ENCODE results near the gene RBBP5. TPM values are rescaled to one million over a fixed set of nuclear protein-coding genes. Genes with fewer than 3 reads are reported as not detected.
A peak's percentile ranks its signal among the peaks of the same experiment; 100 is the strongest.

Gene RBBP5
- total RNA-seq, 1 experiment from 2014 or later, result 17.3 TPM

- Histone ChIP-seq H2AFZ (ENCODE audit: low read length) (no peak overlapping the region), H3K27ac (ENCODE audit: insufficient read length, low read depth, low read length) (no peak overlapping the region), H2BK20ac (ENCODE audit: low read depth, low read length, poor library complexity, severe bottlenecking) (no peak overlapping the region), H2BK15ac (ENCODE audit: low read depth, low read length) (no peak overlapping the region), H3K27me3 (ENCODE audit: insufficient read depth, low read length) (no peaks in the 10 kb centered on the region), H3K14ac (ENCODE audit: insufficient read depth, low read length) (no peak overlapping the region), H4K5ac (ENCODE audit: insufficient read length, low read depth, low read length) (no peak overlapping the region), H3K23me2 (ENCODE audit: insufficient read length, low read depth, low read length, poor library complexity, severe bottlenecking) (no peaks in the 10 kb centered on the region), H3K9me3 (ENCODE audit: control insufficient read depth, low read depth, low read length) (no peaks in the 10 kb centered on the region), H3K79me2 (ENCODE audit: insufficient read depth, low read length) (no peaks in the 10 kb centered on the region), H3K4me2 (ENCODE audit: insufficient read depth, insufficient read length, low read length) (no peak overlapping the region), H3K4me1 (ENCODE audit: insufficient read depth, low read length) (no peaks in the 10 kb centered on the region), H2BK120ac (ENCODE audit: low read depth, low read length, poor library complexity, severe bottlenecking) (no peak overlapping the region), H3K23ac (ENCODE audit: insufficient read length, low read depth, low read length) (no peak overlapping the region), H3T11ph (ENCODE audit: low read length) (no peak overlapping the region), H4K91ac (ENCODE audit: insufficient read length, low read depth, low read length) (no peak overlapping the region), H4K20me1 (ENCODE audit: control insufficient read depth, insufficient read depth, insufficient read length) (no peaks in the 10 kb centered on the region), H3K79me1 (ENCODE audit: insufficient read depth, low read depth, low read length, poor library complexity, severe bottlenecking) (peaks cover 4% of the 10 kb centered on the region), H2AK5ac (ENCODE audit: insufficient read length, low read length) (no peak overlapping the region), H3K9ac (ENCODE audit: extremely low read depth, insufficient read length, low read length) (no peak overlapping the region), H3K18ac (ENCODE audit: insufficient read length, low read depth, low read length) (no peak overlapping the region), H3K4ac (ENCODE audit: low read depth, low read length) (no peak overlapping the region), H2BK5ac (ENCODE audit: insufficient read length, low read length) (no peak overlapping the region), H4K8ac (replicated peaks; ENCODE audit: insufficient read length, low read depth, low read length) (no peak overlapping the region), H3K56ac (ENCODE audit: insufficient read length, low read depth, low read length) (no peak overlapping the region), H2BK12ac (ENCODE audit: insufficient read length, low read depth, low read length) (no peak overlapping the region)
- WGBS (ENCODE audit: extremely low coverage, insufficient read length, low lambda C conversion rate), result no CpG with 5 or more reads among the region's 10 CpGs
- no peak for DNase-seq
- Mint-ChIP-seq H3K27me3 (ENCODE audit: low read depth) (no peaks in the 10 kb centered on the region), H3K4me3 (no peak overlapping the region), H3K27ac (peak overlapping the region in 1 of 3 experiments; percentile 89; a peak in 2 of 7 replicates), H3K36me3 (ENCODE audit: insufficient read depth in 1 of 3, low read depth in 3 of 3) (peaks cover 7 to 29% (median 19%) of the 10 kb centered on the region in 3 experiments), H3K9me3 (no peaks in the 10 kb centered on the region), H3K4me1 (peaks cover 4 to 5% of the 10 kb centered on the region in 2 experiments; a peak in 1 of 4 replicates)
- TF ChIP-seq CTCF (conservative IDR thresholded peaks at IDR 0.05), result no peak
These were observed 47.5 kb upstream of the RBBP5 start for GRCh38 chr1:205169248-205169647.
